ENCODE measurements around the gene TOM1L2. TPM values are rescaled to one million over a fixed set of nuclear protein-coding genes. Genes with fewer than 3 reads are reported as not detected.

TOM1L2 gene
- total RNA-seq, 2 donors from 2014 or later, result 15.5 to 17.8 TPM

GRCh38 chr17:17892731-17893130 is 79.5 kb downstream of the TOM1L2 start:
- DNase-seq (ENCODE audit: low spot score) (no peak), ATAC-seq (no peak)
- Mint-ChIP-seq H3K27me3 (no peaks in the 10 kb centered on the region), H3K27ac (no peak overlapping the region), H3K4me3 (no peak overlapping the region), H3K36me3 (no peaks in the 10 kb centered on the region), H3K9me3 (no peaks in the 10 kb centered on the region), H3K4me1 (ENCODE audit: low read depth in 2 of 2) (peaks cover 0 to 4% of the 10 kb centered on the region in 2 donors)

DNA sequence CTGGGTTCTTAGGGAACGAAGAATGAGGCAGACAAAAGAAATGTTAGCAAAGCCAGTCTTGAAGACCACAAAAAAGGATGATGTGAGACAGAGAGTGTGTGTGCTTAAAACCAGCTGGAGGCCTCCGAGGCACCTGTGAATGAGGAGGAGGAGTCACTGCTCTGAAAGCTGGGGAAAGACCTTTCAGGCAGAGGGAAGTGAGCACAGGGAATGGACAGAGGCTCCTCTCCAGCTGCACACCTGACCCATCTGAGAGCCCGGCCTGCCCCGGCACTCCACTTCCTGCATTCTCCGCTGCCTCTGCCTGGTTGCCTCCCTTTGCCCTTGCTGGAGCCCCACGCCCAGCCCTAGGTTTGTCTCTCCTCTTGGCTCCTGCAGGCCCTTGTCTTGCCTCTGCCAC is 80.2 kb downstream of the TOM1L2 start:
- DNase-seq (ENCODE audit: low spot score) (no peak), ATAC-seq (no peak)
- peaks cover 0 to 4% of the 10 kb centered on the region in 2 donors for H3K4me1 Mint-ChIP-seq (ENCODE audit: low read depth in 2 of 2)
- H3K27ac Mint-ChIP-seq, result no peak overlapping the region
- H3K9me3 Mint-ChIP-seq, result no peaks in the 10 kb centered on the region
- H3K27me3 Mint-ChIP-seq, result no peaks in the 10 kb centered on the region
- no peaks in the 10 kb centered on the region for H3K36me3 Mint-ChIP-seq
- H3K4me3 Mint-ChIP-seq, result no peak overlapping the region

GRCh38 chr17:17890773-17891759 is 81.1 kb downstream of the TOM1L2 start:
- Mint-ChIP-seq H3K36me3 (no peaks in the 10 kb centered on the region), H3K27ac (no peak overlapping the region), H3K4me3 (no peak overlapping the region), H3K9me3 (no peaks in the 10 kb centered on the region), H3K27me3 (no peaks in the 10 kb centered on the region), H3K4me1 (ENCODE audit: low read depth in 2 of 2) (peaks cover 0 to 4% of the 10 kb centered on the region in 2 donors)
- ATAC-seq, result peak; percentile 52 to 61
- no peak for DNase-seq (ENCODE audit: low spot score)

DNA sequence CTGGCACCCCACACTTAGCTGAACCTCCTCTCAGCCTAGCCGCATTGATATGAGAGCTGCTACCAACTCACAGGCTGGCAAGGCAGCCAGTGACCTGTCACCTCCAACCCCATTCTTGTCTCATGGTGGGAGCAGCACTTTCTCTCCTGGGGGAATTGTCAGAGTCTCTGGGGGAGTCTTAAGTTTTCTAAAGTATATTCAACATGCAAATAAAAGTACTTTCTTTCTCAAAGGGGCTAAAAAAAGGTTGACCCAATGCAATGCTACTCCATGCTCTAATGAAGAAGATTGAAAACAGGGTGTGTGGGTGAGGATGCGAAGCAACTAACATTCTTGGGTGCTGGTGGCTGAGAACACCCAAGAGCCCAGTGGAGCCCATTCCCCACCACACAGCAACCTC is 82.3 kb downstream of the TOM1L2 start:
- Mint-ChIP-seq H3K9me3 (no peaks in the 10 kb centered on the region), H3K4me1 (ENCODE audit: low read depth in 2 of 2) (peaks cover 0 to 4% of the 10 kb centered on the region in 2 donors), H3K4me3 (no peak overlapping the region), H3K36me3 (no peaks in the 10 kb centered on the region), H3K27me3 (no peaks in the 10 kb centered on the region), H3K27ac (no peak overlapping the region)
- DNase-seq (ENCODE audit: low spot score) (no peak), ATAC-seq (no peak)

GRCh38 chr17:17888821-17889220 is 83.4 kb downstream of the TOM1L2 start:
- Mint-ChIP-seq H3K4me3 (no peak overlapping the region), H3K9me3 (no peaks in the 10 kb centered on the region), H3K4me1 (ENCODE audit: low read depth in 2 of 2) (peaks cover 0 to 4% of the 10 kb centered on the region in 2 donors), H3K27me3 (no peaks in the 10 kb centered on the region), H3K27ac (no peak overlapping the region), H3K36me3 (no peaks in the 10 kb centered on the region)
- DNase-seq (ENCODE audit: low spot score) (no peak), ATAC-seq (no peak)

DNA sequence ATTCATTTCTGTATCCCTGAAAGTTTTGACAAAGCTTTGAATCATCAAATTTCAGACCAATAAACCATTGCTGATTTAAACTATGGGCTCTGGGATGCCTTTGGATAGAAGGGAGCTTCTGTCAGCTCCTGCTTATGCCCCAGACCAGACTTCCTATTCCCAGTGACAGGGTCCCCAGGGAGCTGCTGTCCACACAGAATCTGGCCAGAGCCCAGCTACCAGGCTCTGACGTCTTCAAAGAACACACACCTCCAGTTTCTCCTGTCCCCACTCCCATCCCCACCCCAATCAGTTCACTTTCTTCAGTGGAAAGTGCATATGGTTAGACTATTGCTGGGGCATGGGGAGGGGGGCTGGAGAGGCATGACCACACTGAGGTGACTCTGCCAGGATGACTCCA is 83.8 kb downstream of the TOM1L2 start:
- no peak for ATAC-seq
- no peaks in the 10 kb centered on the region for H3K9me3 Mint-ChIP-seq
- H3K36me3 Mint-ChIP-seq, result no peaks in the 10 kb centered on the region
- no peak for DNase-seq (ENCODE audit: low spot score)
- H3K27me3 Mint-ChIP-seq, result no peaks in the 10 kb centered on the region
- H3K4me3 Mint-ChIP-seq, result no peak overlapping the region
- peaks cover 0 to 4% of the 10 kb centered on the region in 2 donors for H3K4me1 Mint-ChIP-seq (ENCODE audit: low read depth in 2 of 2)
- no peak overlapping the region for H3K27ac Mint-ChIP-seq

DNA sequence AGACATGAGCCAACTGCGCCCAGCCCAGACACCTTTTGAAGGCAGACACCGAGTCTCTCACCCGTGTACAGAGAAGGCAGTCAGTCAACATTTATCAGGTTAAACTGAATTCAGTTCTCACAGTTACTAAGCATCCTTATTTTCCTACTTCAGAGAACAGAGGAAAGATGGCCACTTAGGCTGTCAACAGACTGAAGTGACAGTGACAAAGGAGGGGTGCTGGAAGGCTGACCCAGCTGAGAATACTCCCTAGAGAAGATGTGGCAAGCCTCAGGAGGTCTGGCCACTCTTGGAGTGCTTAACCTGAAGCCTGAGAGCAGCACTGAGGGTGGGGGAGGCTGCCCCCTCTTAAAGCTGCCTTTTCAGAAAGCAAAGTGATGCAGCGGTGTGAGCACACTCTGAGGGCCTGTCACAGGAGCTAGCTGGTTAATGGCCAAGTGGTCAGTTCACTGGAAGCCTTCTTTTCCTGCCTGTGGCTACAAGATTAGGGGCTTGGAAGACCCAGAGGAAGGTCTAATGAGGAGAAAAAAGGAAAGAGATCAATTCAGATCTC is 84.4 kb downstream of the TOM1L2 start:
- H3K27ac Mint-ChIP-seq, result no peak overlapping the region
- H3K4me1 Mint-ChIP-seq (ENCODE audit: low read depth in 2 of 2), result peaks cover 0 to 4% of the 10 kb centered on the region in 2 donors
- H3K4me3 Mint-ChIP-seq, result no peak overlapping the region
- H3K36me3 Mint-ChIP-seq, result no peaks in the 10 kb centered on the region
- no peaks in the 10 kb centered on the region for H3K27me3 Mint-ChIP-seq
- DNase-seq (ENCODE audit: low spot score) (no peak), ATAC-seq (no peak)
- no peaks in the 10 kb centered on the region for H3K9me3 Mint-ChIP-seq

- ATAC-seq (no peak), DNase-seq (ENCODE audit: low spot score) (no peak)
- Mint-ChIP-seq H3K9me3 (no peaks in the 10 kb centered on the region), H3K36me3 (no peaks in the 10 kb centered on the region), H3K4me3 (no peak overlapping the region), H3K27me3 (no peaks in the 10 kb centered on the region), H3K27ac (no peak overlapping the region), H3K4me1 (ENCODE audit: low read depth in 2 of 2) (peaks cover 0 to 4% of the 10 kb centered on the region in 2 donors)
These were observed 85.5 kb downstream of the TOM1L2 start for GRCh38 chr17:17886726-17887125.

- Mint-ChIP-seq H3K27ac (no peak overlapping the region), H3K9me3 (no peaks in the 10 kb centered on the region), H3K4me3 (no peak overlapping the region), H3K36me3 (no peaks in the 10 kb centered on the region), H3K27me3 (no peaks in the 10 kb centered on the region), H3K4me1 (ENCODE audit: low read depth in 2 of 2) (peaks cover 0 to 4% of the 10 kb centered on the region in 2 donors)
- DNase-seq (ENCODE audit: low spot score), result no peak
- ATAC-seq, result no peak
These were observed 86.0 kb downstream of the TOM1L2 start for GRCh38 chr17:17886226-17886625.

- no peak overlapping the region for H3K27ac Mint-ChIP-seq
- H3K4me1 Mint-ChIP-seq (ENCODE audit: low read depth in 2 of 2), result no peaks in the 10 kb centered on the region
- ATAC-seq (no peak), DNase-seq (ENCODE audit: low spot score) (no peak)
- no peaks in the 10 kb centered on the region for H3K9me3 Mint-ChIP-seq
- H3K36me3 Mint-ChIP-seq, result no peaks in the 10 kb centered on the region
- H3K27me3 Mint-ChIP-seq, result no peaks in the 10 kb centered on the region
- H3K4me3 Mint-ChIP-seq, result no peak overlapping the region
These were observed 87.5 kb downstream of the TOM1L2 start for GRCh38 chr17:17884391-17885357.

- ATAC-seq (no peak), DNase-seq (ENCODE audit: low spot score) (no peak)
- Mint-ChIP-seq H3K27ac (no peak overlapping the region), H3K9me3 (no peaks in the 10 kb centered on the region), H3K36me3 (no peaks in the 10 kb centered on the region), H3K4me3 (no peak overlapping the region), H3K4me1 (ENCODE audit: low read depth in 2 of 2) (no peaks in the 10 kb centered on the region), H3K27me3 (no peaks in the 10 kb centered on the region)
These were observed 88.4 kb downstream of the TOM1L2 start for GRCh38 chr17:17883801-17884200.

DNA sequence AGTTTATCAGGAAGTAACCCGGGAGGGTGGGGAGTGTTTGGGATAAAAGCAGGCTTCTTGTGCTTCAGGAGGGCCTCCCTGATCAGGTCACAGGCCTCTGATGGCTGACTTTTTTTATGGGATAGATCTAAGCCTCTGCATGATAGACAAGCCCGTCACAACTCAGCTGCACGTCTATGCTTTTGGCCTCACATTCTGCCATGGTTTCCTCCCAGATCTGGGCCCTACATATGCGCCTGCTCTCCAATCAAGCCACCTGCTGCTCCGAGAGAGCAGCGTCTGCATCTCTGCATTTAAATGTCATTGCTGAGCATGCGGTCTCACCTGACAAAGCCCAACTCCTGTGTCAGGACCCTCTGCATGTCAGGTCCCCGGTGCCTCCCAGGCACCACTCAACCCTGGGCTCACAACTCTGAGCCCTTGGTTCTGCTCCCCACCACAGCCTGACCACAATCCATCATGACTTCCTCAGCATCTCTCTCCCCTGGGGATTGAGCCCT is 90.1 kb downstream of the TOM1L2 start:
- no peaks in the 10 kb centered on the region for H3K9me3 Mint-ChIP-seq
- no peaks in the 10 kb centered on the region for H3K36me3 Mint-ChIP-seq
- H3K4me3 Mint-ChIP-seq, result no peak overlapping the region
- ATAC-seq (no peak), DNase-seq (ENCODE audit: low spot score) (no peak)
- H3K4me1 Mint-ChIP-seq (ENCODE audit: low read depth in 2 of 2), result no peaks in the 10 kb centered on the region
- H3K27ac Mint-ChIP-seq, result no peak overlapping the region
- H3K27me3 Mint-ChIP-seq, result no peaks in the 10 kb centered on the region

GRCh38 chr17:17880577-17881196 is 91.5 kb downstream of the TOM1L2 start:
- Mint-ChIP-seq H3K9me3 (no peaks in the 10 kb centered on the region), H3K27me3 (no peaks in the 10 kb centered on the region), H3K36me3 (no peaks in the 10 kb centered on the region), H3K4me3 (no peak overlapping the region), H3K27ac (no peak overlapping the region), H3K4me1 (ENCODE audit: low read depth in 2 of 2) (no peaks in the 10 kb centered on the region)
- DNase-seq (ENCODE audit: low spot score), result no peak
- no peak for ATAC-seq

Data from natural killer cell treated with Interleukin-12 subunit alpha and Interleukin-12 subunit beta and Interleukin-15 and Interleukin-18, amount 100 ng/mL, for 72 hours (primary cell).